BJ (cell line): ENCODE measurements around the gene ATF7. TPM values are rescaled to one million over a fixed set of nuclear protein-coding genes. Genes with fewer than 3 reads are reported as not detected.

Experiments used
- CTCF ChIA-PET: fragments of 350-600 bp; formaldehyde crosslinking; extraction: SDS; loops from one replicate; lab custom pipeline; 2021; ENCODE audit warnings: antibody characterized with exemption, inconsistent platforms; lab: Yijun Ruan, JAX
- POLR2A ChIA-PET: fragments of 300-600 bp; sonication (Branson Sonifier 250); formaldehyde crosslinking; extraction: SDS; loops from one replicate; lab custom pipeline; 2021; ENCODE audit warnings: antibody characterized with exemption; lab: Charles Lee
- DNase-seq: peaks from one replicate; pipeline ENCODE4 v3.0.0-alpha.2; 2011; ENCODE audit warnings: low read depth
- H3K27me3 ChIP-seq: 2 replicates; pipeline ENCODE4 v1.6.0; 2011; ENCODE audit warnings: low read length; ENCODE audit not compliant: control insufficient read depth, insufficient read depth
- H3K36me3 ChIP-seq: 2 replicates; pipeline ENCODE4 v1.5.1; 2011; ENCODE audit warnings: low read length; ENCODE audit not compliant: control insufficient read depth, insufficient read depth
- H3K4me3 ChIP-seq: 2 replicates; pipeline ENCODE4 v1.5.1; 2011; ENCODE audit warnings: low read depth, mild to moderate bottlenecking, control low read depth, low read length
- CTCF ChIP-seq: IDR thresholded peaks from 2 replicates; pipeline ENCODE4 v1.5.1; 2011; ENCODE audit warnings: low read depth, mild to moderate bottlenecking, control low read depth, inconsistent platforms, low read length, moderate library complexity; ENCODE audit not compliant: insufficient read depth
- polyA plus RNA-seq: library from polyadenylated mRNA; depleted of rRNA; stranded (reverse); fragments of >200 nt; gene quantifications from 2 replicates; pipeline ENCODE4 v1.2.3, GENCODE V29; 2011

ATF7 gene
- polyA plus RNA-seq, 1 experiment: 21.8 TPM

- Histone ChIP-seq H3K4me3 (no peak overlapping the region), H3K27me3 (no peaks in the 10 kb centered on the region), H3K36me3 (peaks cover 17% of the 10 kb centered on the region)
- TF ChIP-seq CTCF: no peak
- POLR2A ChIA-PET: no interaction called here
- no peak for DNase-seq
- CTCF ChIA-PET: interaction anchor here (0.9 to 1.2 kb wide), 2 partner anchors 10 to 80 kb away, joined by 3 to 4 read pairs; no protein-coding TSS in a partner anchor
Observed at GRCh38 chr12:53667080-53667479, 40.9 kb upstream of the ATF7 start.

- Histone ChIP-seq H3K36me3 (peaks cover 15% of the 10 kb centered on the region), H3K4me3 (no peak overlapping the region), H3K27me3 (no peaks in the 10 kb centered on the region)
- DNase-seq: no peak
- TF ChIP-seq CTCF: no peak
- CTCF ChIA-PET: interaction anchor here (1.1 kb wide), 1 partner anchor 11 kb away, joined by 3 read pairs; the partner anchor contains the start of gene ATP5MC2
- POLR2A ChIA-PET: no interaction called here
Observed at GRCh38 chr12:53664936-53665335, 38.8 kb upstream of the ATF7 start.

GRCh38 chr12:53664191-53664590 lies 38.0 kb upstream of the ATF7 start:
- no peak for TF ChIP-seq CTCF
- ChIA-PET POLR2A (no interaction called here), CTCF (interaction anchor here (1.1 kb wide), 1 partner anchor 12 kb away, joined by 3 read pairs; the partner anchor contains the start of gene ATP5MC2)
- DNase-seq: no peak
- Histone ChIP-seq H3K27me3 (no peaks in the 10 kb centered on the region), H3K4me3 (no peak overlapping the region), H3K36me3 (peaks cover 10% of the 10 kb centered on the region)

- ChIA-PET CTCF (interaction anchor here (1.8 kb wide), 1 partner anchor 16 kb away, joined by 8 read pairs; the partner anchor contains the start of gene ATP5MC2), POLR2A (interaction anchor here (0.6 kb wide), 1 partner anchor 21 kb away, joined by 3 read pairs; no protein-coding TSS in a partner anchor)
- no peak for TF ChIP-seq CTCF
- no peak for DNase-seq
- H3K27me3 ChIP-seq: no peaks in the 10 kb centered on the region
- peaks cover 2% of the 10 kb centered on the region; the same call in 1 of the 2 replicates for H3K36me3 ChIP-seq
- no peak overlapping the region for H3K4me3 ChIP-seq
Observed at GRCh38 chr12:53660041-53660440, 33.9 kb upstream of the ATF7 start.

- H3K27me3 ChIP-seq: no peaks in the 10 kb centered on the region
- POLR2A ChIA-PET: interaction anchor here (0.6 kb wide), 2 partner anchors 9 to 21 kb away, joined by 3 to 4 read pairs; no protein-coding TSS in a partner anchor
- DNase-seq: no peak
- 0 out of 2 replicates have a peak, but pooled peaks cover 1% of the 10 kb centered on the region for H3K36me3 ChIP-seq
- no peak overlapping the region for H3K4me3 ChIP-seq
- CTCF ChIA-PET: interaction anchor here (0.8 to 1.8 kb wide), 2 partner anchors 16 to 91 kb away, joined by 3 to 8 read pairs; partner anchors contain the start of gene ATP5MC2
- TF ChIP-seq CTCF: no peak
Observed at GRCh38 chr12:53659571-53659981, 33.4 kb upstream of the ATF7 start.
